IPS DF 4.7 (cell line): Measurements from ENCODE around the gene SHISA9.

Source experiments
- DNase-seq: peaks from one replicate; pipeline ENCODE4 v3.0.0-alpha.2; 2013; ENCODE audit warnings: low spot score; ENCODE audit errors: extremely low read depth

SHISA9 gene

GRCh38 chr16:13110124-13110796 lies 208.9 kb downstream of the SHISA9 start:
- no peak for DNase-seq

- no peak for DNase-seq
These were observed 210.3 kb downstream of the SHISA9 start for GRCh38 chr16:13111747-13112146.

- DNase-seq, result no peak
These were observed 212.3 kb downstream of the SHISA9 start for GRCh38 chr16:13113741-13114140.

- DNase-seq, result no peak
These were observed 216.7 kb downstream of the SHISA9 start for GRCh38 chr16:13118091-13118490.

GRCh38 chr16:13120091-13120490 lies 218.7 kb downstream of the SHISA9 start:
- DNase-seq, result no peak

- no peak for DNase-seq
These were observed 219.2 kb downstream of the SHISA9 start for GRCh38 chr16:13120557-13120956.

GRCh38 chr16:13123991-13124390 lies 222.6 kb downstream of the SHISA9 start:
- no peak for DNase-seq

GRCh38 chr16:13127144-13127543 lies 225.7 kb downstream of the SHISA9 start:
- DNase-seq, result no peak

- DNase-seq, result no peak
These were observed 229.2 kb downstream of the SHISA9 start for GRCh38 chr16:13130586-13130985.

GRCh38 chr16:13134836-13135235 lies 233.4 kb downstream of the SHISA9 start:
- DNase-seq, result no peak

- no peak for DNase-seq
These were observed 235.5 kb downstream of the SHISA9 start for GRCh38 chr16:13136901-13137300.

GRCh38 chr16:13138528-13138927 lies 237.1 kb downstream of the SHISA9 start:
- DNase-seq, result no peak

GRCh38 chr16:13139661-13140241 lies 238.4 kb downstream of the SHISA9 start:
- no peak for DNase-seq

GRCh38 chr16:13143551-13143950 lies 242.2 kb downstream of the SHISA9 start:
- DNase-seq, result no peak

- no peak for DNase-seq
These were observed 245.4 kb downstream of the SHISA9 start for GRCh38 chr16:13146829-13147228.

- DNase-seq, result no peak
These were observed 246.9 kb downstream of the SHISA9 start for GRCh38 chr16:13148294-13148693.

- DNase-seq, result no peak
These were observed 247.4 kb downstream of the SHISA9 start for GRCh38 chr16:13148836-13149235.

- DNase-seq, result no peak
These were observed 248.9 kb downstream of the SHISA9 start for GRCh38 chr16:13150181-13150885.

GRCh38 chr16:13153696-13154095 lies 252.3 kb downstream of the SHISA9 start:
- DNase-seq, result no peak

- DNase-seq, result no peak
These were observed 253.4 kb downstream of the SHISA9 start for GRCh38 chr16:13154799-13155198.

GRCh38 chr16:13155377-13155776 lies 254.0 kb downstream of the SHISA9 start:
- DNase-seq, result no peak

GRCh38 chr16:13155780-13156179 lies 254.4 kb downstream of the SHISA9 start:
- DNase-seq, result no peak

GRCh38 chr16:13157082-13157481 lies 255.7 kb downstream of the SHISA9 start:
- DNase-seq, result no peak
